HepG2 (cell line): ENCODE data around the gene TMX1. TPM values are rescaled to one million over a fixed set of nuclear protein-coding genes. Genes with fewer than 3 reads are reported as not detected.

Source experiments
- ARNTL ChIP-seq: sonication (generic); formaldehyde crosslinking; IDR thresholded peaks from 2 replicates; pipeline ENCODE4 v1.4.0; 2020; ENCODE audit warnings: mild to moderate bottlenecking, missing genetic modification reagents
- BCL6 ChIP-seq: IDR thresholded peaks from 2 replicates; pipeline ENCODE4 v1.6.1; 2016; ENCODE audit warnings: missing genetic modification reagents, missing compliant biosample characterization
- EED ChIP-seq: sonication (generic); formaldehyde crosslinking; IDR thresholded peaks from 2 replicates; pipeline ENCODE4 v1.5.0; 2020; ENCODE audit warnings: mild to moderate bottlenecking, missing genetic modification reagents
- NONO ChIP-seq, 2 experiments: fragments of 450-650 bp in 1 of 2; sonication (generic) in 1 of 2; formaldehyde crosslinking in 1 of 2; IDR thresholded peaks in 1 of 2; conservative IDR thresholded peaks in 1 of 2; 2 replicates each; pipeline versions ENCODE4 v1.6.1 to v1.8.0; 2017 to 2022; ENCODE audit warnings: mild to moderate bottlenecking in 1 of 2, missing genetic modification reagents in 1 of 2, moderate library complexity in 1 of 2
- PCBP1 ChIP-seq: fragments of 200-400 bp; formaldehyde crosslinking; IDR thresholded peaks from 2 replicates; pipeline ENCODE4 v1.6.1; 2017; ENCODE audit warnings: mild to moderate bottlenecking, low read depth, low read length, borderline replicate concordance
- PRPF4 ChIP-seq: fragments of 200-400 bp; formaldehyde crosslinking; IDR thresholded peaks from 2 replicates; pipeline ENCODE4 v1.6.1; 2016; ENCODE audit warnings: low read length, low read depth; ENCODE audit not compliant: poor library complexity, severe bottlenecking
- RAD21 ChIP-seq: fragments of 450-650 bp; formaldehyde crosslinking; IDR thresholded peaks from 2 replicates; pipeline ENCODE4 v1.5.0; 2020; ENCODE audit warnings: mild to moderate bottlenecking
- SNAPC4 ChIP-seq: sonication (generic); formaldehyde crosslinking; IDR thresholded peaks from 2 replicates; pipeline ENCODE4 v1.4.0; 2020; ENCODE audit warnings: mild to moderate bottlenecking, missing genetic modification reagents
- TEAD3 ChIP-seq: optimal IDR thresholded peaks from 2 replicates; pipeline ENCODE3; 2016; ENCODE audit warnings: borderline replicate concordance
- XBP1 ChIP-seq: sonication (generic); formaldehyde crosslinking; IDR thresholded peaks from 2 replicates; pipeline ENCODE4 v1.5.0; 2020; ENCODE audit warnings: missing genetic modification reagents
- ZNF362 ChIP-seq: sonication (generic); formaldehyde crosslinking; IDR thresholded peaks from 2 replicates; pipeline ENCODE4 v1.4.0; 2020; ENCODE audit warnings: missing genetic modification reagents, mild to moderate bottlenecking, borderline replicate concordance
- ZNF383 ChIP-seq: sonication (generic); formaldehyde crosslinking; IDR thresholded peaks from 2 replicates; pipeline ENCODE4 v1.4.0; 2020; ENCODE audit warnings: missing genetic modification reagents, mild to moderate bottlenecking, borderline replicate concordance
- ZNF432 ChIP-seq: sonication (generic); formaldehyde crosslinking; IDR thresholded peaks from 2 replicates; pipeline ENCODE4 v1.5.0; 2020; ENCODE audit warnings: missing genetic modification reagents, mild to moderate bottlenecking, borderline replicate concordance
- ZNF569 ChIP-seq: sonication (generic); formaldehyde crosslinking; IDR thresholded peaks from 2 replicates; pipeline ENCODE4 v1.5.0; 2020; ENCODE audit warnings: mild to moderate bottlenecking, missing genetic modification reagents, moderate library complexity, borderline replicate concordance
- polyA plus RNA-seq, 8 experiments: library from polyadenylated mRNA; depleted of rRNA in 3 of 8; stranded (reverse) in 7 of 8; unstranded in 1 of 8; fragments of >200 nt; fragmentation: Illumina TruSeq in 4 of 8; extraction: Trizol in 4 of 8; gene quantifications; 2 replicates each; pipeline versions ENCODE4 v1.2.1 to v1.2.3, GENCODE V29; 2011 to 2016; ENCODE audit warnings: low read depth in 4 of 8, missing spikeins in 1 of 8, mixed read lengths in 1 of 8; ENCODE audit not compliant: insufficient read depth in 1 of 8
- total RNA-seq, 5 experiments: library from RNA; depleted of rRNA; stranded (reverse); fragments of >200 nt; fragmentation: Illumina TruSeq; extraction: Trizol; gene quantifications; 2 replicates each; pipeline ENCODE4 v1.2.3, GENCODE V29; 2016; ENCODE audit warnings: low read depth in 1 of 5
- TF ChIP-seq, protein P1 (sequence below), 2 experiments: sonication (generic) in 1 of 2; formaldehyde crosslinking in 1 of 2; IDR thresholded peaks; 2 replicates each; pipeline versions ENCODE4 v1.4.0 to v1.6.1; 2016 to 2020; ENCODE audit warnings: borderline replicate concordance in 1 of 2, low read depth in 1 of 2, mild to moderate bottlenecking in 1 of 2, missing genetic modification reagents in 1 of 2
- TF ChIP-seq, protein P2 (sequence below): sonication (generic); formaldehyde crosslinking; IDR thresholded peaks from 2 replicates; pipeline ENCODE4 v1.4.0; 2020; ENCODE audit warnings: missing genetic modification reagents

The TMX1 gene
- total and polyA plus RNA-seq, 2 of the 13 experiments (the other 11 are each of a cell fraction or from before 2014, with no cell fraction given) = 23.0 to 56.8 TPM

DNA sequence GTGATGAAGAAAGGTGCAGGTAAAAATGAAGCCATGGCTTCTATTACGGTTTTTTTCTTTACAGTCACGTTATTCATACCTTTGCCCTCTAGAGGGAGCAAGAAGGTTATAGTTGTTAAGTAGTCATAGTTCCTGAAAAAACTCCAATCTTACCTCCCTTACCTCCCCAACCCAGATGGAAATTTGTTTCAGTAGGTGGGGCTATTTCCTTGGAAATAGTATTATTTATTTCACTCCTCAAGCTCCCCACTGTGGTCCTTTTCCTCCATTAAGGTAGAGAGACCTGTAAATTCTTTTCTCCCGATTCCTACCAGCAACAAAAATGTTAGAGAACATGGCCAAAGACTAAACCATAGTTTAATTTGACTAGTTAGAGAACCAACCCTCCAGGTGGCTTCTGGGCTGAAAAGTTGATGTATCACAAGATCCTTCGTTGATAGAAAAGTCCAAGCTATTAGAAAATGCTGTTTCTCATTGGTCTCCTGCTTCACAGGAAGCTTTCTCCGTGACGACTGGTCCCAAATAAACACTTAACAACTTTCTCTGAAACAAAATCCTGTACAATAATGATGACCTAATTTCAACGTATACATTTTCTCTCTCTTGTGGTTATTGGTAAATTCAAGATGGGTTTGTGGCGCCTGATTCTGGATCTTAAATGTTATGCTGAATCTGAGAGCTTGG, 43.5 kb downstream of the TMX1 start (continued):
- TF ChIP-seq, protein P1, sequence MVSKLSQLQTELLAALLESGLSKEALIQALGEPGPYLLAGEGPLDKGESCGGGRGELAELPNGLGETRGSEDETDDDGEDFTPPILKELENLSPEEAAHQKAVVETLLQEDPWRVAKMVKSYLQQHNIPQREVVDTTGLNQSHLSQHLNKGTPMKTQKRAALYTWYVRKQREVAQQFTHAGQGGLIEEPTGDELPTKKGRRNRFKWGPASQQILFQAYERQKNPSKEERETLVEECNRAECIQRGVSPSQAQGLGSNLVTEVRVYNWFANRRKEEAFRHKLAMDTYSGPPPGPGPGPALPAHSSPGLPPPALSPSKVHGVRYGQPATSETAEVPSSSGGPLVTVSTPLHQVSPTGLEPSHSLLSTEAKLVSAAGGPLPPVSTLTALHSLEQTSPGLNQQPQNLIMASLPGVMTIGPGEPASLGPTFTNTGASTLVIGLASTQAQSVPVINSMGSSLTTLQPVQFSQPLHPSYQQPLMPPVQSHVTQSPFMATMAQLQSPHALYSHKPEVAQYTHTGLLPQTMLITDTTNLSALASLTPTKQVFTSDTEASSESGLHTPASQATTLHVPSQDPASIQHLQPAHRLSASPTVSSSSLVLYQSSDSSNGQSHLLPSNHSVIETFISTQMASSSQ (IDR thresholded peaks at IDR 0.05; ENCODE audit: low read depth) = no peak
- TF ChIP-seq, protein P1 (CRISPR knock-in tag; IDR thresholded peaks at IDR 0.05; ENCODE audit: borderline replicate concordance) = no peak
- TF ChIP-seq SNAPC4 (CRISPR knock-in tag) (no peak), ZNF432 (CRISPR knock-in tag) (no peak), ARNTL (CRISPR knock-in tag) (no peak), ZNF569 (CRISPR knock-in tag) (no peak), EED (CRISPR knock-in tag) (no peak), NONO (IDR thresholded peaks at IDR 0.05) (no peak), NONO (CRISPR knock-in tag; conservative IDR thresholded peaks at IDR 0.05) (no peak), BCL6 (CRISPR knock-in tag) (no peak), TEAD3 (CRISPR knock-in tag) (no peak), PRPF4 (no peak), PCBP1 (no peak), ZNF362 (CRISPR knock-in tag) (peak; percentile 65; the same call in 1 of the 2 replicates), XBP1 (CRISPR knock-in tag) (no peak), RAD21 (CRISPR knock-in tag) (peak; percentile 58; the same call in 1 of the 2 replicates), ZNF383 (CRISPR knock-in tag) (no peak)
- TF ChIP-seq, protein P2, sequence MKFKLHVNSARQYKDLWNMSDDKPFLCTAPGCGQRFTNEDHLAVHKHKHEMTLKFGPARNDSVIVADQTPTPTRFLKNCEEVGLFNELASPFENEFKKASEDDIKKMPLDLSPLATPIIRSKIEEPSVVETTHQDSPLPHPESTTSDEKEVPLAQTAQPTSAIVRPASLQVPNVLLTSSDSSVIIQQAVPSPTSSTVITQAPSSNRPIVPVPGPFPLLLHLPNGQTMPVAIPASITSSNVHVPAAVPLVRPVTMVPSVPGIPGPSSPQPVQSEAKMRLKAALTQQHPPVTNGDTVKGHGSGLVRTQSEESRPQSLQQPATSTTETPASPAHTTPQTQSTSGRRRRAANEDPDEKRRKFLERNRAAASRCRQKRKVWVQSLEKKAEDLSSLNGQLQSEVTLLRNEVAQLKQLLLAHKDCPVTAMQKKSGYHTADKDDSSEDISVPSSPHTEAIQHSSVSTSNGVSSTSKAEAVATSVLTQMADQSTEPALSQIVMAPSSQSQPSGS = no peak
